SK-N-SH treated with all-trans-retinoic acid at 6 μM for 48 hours (cell line): ENCODE data around the gene GJA4.

ENCODE experiments used
- CSDC2 ChIP-seq: fragments of 250-450 bp; sonication (Bioruptor Pico); IDR thresholded peaks from 2 replicates; pipeline ENCODE4 v1.5.0; 2020; ENCODE audit warnings: mild to moderate bottlenecking, moderate library complexity
- SNAI2 ChIP-seq: fragments of 250-450 bp; sonication (Bioruptor Pico); IDR thresholded peaks from 2 replicates; pipeline ENCODE4 v1.5.0; 2020; ENCODE audit warnings: mild to moderate bottlenecking, moderate library complexity
- ZFP3 ChIP-seq: fragments of 250-450 bp; sonication (Bioruptor Pico); IDR thresholded peaks from 2 replicates; pipeline ENCODE4 v1.5.0; 2020; ENCODE audit warnings: mild to moderate bottlenecking, moderate library complexity

DNA sequence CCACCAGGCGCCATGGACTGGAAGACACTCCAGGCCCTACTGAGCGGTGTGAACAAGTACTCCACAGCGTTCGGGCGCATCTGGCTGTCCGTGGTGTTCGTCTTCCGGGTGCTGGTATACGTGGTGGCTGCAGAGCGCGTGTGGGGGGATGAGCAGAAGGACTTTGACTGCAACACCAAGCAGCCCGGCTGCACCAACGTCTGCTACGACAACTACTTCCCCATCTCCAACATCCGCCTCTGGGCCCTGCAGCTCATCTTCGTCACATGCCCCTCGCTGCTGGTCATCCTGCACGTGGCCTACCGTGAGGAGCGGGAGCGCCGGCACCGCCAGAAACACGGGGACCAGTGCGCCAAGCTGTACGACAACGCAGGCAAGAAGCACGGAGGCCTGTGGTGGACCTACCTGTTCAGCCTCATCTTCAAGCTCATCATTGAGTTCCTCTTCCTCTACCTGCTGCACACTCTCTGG is 8.0 kb upstream of the GJA4 start:
- no peak for TF ChIP-seq ZFP3
- no peak for TF ChIP-seq SNAI2 (CRISPR knock-in tag)
- TF ChIP-seq CSDC2 (CRISPR knock-in tag): no peak
